GM23248 (cell line): ENCODE results near the gene UROC1.

Experiments
- EZH2 ChIP-seq: fragments of 200-600 bp; sonication (generic); IDR thresholded peaks from 2 replicates; pipeline ENCODE4 v1.6.1; 2018; ENCODE audit warnings: antibody characterized with exemption, mild to moderate bottlenecking; ENCODE audit not compliant: insufficient read depth, poor library complexity, severe bottlenecking
- EZH2phosphoT487 ChIP-seq: fragments of 200-600 bp; sonication (generic); IDR thresholded peaks from 2 replicates; pipeline ENCODE4 v1.6.1; 2018; ENCODE audit warnings: antibody characterized with exemption, moderate library complexity, mild to moderate bottlenecking, low read depth; ENCODE audit not compliant: insufficient read depth

- no peak for TF ChIP-seq EZH2
- no peak for TF ChIP-seq EZH2phosphoT487
Observed at GRCh38 chr3:126553284-126554084, 35.9 kb upstream of the UROC1 start.
